Stimulated activated CD8-positive, alpha-beta memory T cell treated with anti-CD3 and anti-CD28 coated beads, Interleukin-15, amount 100 ng/mL, for 48 hours (primary cell): ENCODE measurements around the gene SFN.
"Not testable (repeated sequence)": the region's sequence is repeated elsewhere in the genome, so short reads cannot be mapped to it uniquely, and the experiment has no call there.

Source experiments
- DNase-seq, 2 donors: peaks; one replicate each; pipeline ENCODE4 v3.0.0-alpha.2; 2020; ENCODE audit warnings: low read depth in 2 of 2

The SFN gene

GRCh38 chr1:26839339-26839722 is 23.6 kb upstream of the SFN start:
- no peak for DNase-seq

DNA sequence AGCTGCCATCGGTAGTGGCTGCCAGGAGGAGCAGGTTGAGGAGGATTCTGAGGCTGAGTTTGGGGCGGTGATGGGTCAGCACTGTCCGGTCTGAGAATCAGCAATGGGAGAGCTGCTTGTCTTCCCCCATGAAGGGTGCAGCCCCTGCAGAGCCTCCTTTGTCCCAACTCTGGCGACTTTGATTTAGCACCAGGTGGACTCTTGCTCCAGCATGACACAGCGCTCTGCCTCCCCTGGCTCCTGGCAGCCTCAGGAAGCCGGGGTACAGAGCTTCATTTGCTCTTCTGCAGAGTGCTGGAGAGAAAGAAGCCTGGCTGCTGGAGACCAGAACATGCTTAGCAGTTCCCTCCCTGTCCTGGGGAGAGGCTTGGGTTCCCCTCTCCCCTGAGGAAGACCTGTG is 23.2 kb upstream of the SFN start:
- no peak for DNase-seq

DNA sequence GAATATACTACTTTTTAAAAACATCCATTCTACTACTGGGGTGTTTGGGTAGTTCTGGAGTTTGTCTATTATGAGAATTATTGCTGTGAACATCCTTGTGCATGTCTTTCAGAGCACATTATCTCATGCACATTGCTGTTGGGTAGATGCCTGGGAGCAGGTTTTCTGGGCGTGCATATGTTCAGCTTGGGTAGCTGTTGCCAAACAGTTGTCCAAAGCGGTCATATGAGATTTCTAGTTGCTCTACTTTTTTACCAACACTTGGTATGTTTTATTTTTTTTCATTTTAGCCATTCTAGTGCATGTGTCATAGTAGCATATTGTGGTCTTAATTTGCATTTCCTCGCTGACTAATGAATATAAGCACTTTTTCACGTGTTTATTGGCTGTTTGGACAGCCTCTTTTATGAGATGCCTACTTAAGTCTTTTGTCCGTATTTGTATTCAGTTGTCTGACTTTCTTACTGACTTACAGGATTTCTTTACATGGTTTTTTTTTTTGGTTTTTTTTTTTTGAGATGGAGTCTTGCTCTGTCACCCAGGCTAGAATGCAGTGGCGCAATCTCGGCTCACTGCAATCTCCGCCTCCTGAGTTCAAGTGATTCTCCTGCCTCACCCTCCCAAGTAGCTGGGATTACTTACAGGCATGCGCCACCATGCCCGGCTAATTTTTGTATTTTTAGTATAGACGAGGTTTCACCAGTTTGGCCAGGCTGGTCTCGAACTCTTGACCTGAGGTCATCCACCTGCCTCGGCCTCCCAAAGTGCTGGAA is 18.3 kb upstream of the SFN start:
- DNase-seq: no peak

- DNase-seq: not testable (repeated sequence)
Measured at GRCh38 chr1:26847826-26848225, 15.1 kb upstream of the SFN start.

- DNase-seq: no peak
Measured at GRCh38 chr1:26848499-26848898, 14.4 kb upstream of the SFN start.

DNA sequence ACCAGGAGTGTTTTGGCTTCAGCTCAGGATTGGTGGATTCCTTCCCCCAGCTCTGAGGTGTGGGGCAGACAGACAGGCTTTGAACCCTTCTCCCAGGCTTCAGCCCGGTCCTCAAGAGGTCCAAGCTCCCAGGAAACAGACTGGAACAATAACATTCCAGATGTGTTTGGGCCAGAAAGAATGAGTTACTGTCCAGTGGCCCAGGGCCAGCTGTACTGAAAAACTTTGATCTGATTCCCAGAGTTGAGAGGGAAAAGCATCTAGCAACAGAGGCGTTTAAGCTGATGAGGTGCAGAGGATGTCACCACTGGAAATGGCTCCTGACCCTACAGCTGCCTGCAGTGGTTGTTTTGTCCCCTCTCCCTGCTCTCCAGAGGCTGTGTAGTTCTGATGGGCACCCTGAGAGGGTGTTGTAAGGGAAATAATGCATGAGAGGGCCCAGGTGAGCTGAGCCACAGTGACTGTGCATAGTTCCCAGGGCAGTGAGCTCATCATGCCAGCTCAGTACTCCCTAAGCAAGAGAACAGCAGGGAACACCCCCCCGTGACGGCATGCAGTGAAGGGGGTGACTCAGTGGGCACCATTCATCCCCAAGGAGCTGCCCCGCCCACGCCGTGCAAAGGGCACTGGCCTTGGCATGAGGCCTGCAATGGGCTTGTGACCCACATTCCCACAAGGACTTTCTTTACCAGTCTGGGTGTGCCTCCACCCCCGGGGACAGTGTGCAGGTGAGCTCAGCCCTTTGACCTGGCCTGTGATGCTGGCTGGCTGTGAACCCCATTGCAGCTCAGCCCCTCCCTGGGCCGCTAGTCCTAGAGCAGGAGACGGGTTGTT is 13.8 kb upstream of the SFN start:
- DNase-seq: no peak

DNA sequence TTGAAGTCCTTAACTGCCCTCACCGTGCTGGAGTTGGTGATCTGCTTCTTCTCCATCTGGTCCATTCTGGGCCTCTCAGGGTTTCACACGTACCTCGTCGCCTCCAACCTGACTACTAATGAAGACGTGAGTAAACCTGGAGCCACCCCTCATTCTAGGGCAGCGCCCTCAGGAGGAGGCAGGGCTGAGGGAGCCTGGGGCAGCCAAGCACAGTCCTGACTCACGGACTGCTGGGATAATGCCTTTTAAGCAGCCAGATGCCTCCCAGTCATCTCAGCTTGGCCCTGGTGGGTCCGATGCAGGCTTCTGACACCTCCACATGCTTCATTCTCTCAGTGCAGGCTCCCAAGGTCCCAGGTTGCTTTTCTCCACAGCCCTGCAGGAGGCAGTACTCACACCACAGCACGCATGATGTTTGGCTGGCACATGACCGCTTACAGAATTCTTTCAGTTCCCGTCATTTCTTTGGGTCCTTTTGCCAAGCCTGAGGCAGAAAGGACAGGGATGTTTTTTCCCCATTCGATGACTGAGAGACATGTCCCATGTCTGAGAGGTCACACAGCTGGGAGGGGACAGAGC is 11.8 kb upstream of the SFN start:
- DNase-seq: no peak

DNA sequence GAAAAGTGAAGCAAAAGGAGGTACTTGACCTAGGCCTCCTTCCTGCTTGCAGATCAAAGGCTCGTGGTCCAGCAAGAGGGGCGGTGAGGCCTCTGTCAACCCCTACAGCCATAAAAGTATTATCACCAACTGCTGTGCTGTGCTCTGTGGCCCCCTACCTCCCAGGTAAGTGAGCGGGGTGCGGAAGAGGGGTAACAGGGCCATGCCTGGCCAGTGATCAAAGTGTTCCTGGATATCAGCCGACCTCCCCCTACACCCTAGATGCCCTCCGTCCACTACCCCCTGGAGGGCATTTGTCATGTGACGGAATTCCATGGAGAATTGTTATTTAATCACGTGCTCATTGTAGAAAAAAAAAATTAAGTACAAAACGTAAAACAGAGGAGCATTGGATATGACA is 10.2 kb upstream of the SFN start:
- DNase-seq: no peak

GRCh38 chr1:26853156-26853555 is 9.8 kb upstream of the SFN start:
- peak; percentile 36 to 60 for DNase-seq

GRCh38 chr1:26853600-26853999 is 9.3 kb upstream of the SFN start:
- no peak for DNase-seq

DNA sequence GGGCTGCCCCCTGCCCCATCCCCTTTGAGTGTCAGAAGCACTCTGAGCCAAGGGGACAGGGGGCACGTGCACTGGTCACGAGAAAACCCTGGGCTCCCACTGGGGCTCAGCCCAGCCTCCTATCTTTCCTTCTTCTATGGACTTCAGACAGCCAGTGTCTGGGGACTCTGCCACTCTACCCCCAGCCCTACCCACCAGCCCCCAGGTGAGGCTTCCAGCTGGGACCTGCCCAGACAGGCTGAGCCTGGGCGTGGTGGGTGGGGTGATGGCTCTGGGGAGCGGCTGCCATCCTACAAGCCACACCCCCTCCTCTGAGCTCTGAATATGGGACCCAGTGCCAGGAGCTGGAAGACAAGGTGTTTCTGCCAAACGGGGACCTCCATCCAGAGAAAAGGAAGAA is 8.0 kb upstream of the SFN start:
- DNase-seq: no peak

GRCh38 chr1:26855636-26856035 is 7.3 kb upstream of the SFN start:
- no peak for DNase-seq

DNA sequence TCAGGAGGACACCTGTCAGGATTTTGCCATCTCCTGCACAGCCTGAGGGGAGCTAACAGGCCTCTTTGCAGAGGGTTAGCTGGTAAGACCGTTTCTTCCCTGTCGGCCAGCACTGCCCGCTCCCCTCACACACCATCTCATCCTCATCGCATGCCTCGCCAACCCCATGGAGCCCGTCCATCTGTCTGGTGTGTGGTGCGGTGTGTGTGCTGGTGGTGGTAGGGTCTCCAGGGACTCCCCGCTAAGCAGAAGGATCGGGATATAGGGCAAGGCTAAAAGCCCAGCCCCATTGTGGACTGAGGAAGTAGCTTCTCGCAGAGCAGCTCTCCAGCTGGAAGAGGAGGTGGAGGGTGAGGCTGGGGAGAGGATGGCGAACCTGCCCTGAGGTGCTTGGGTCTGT is 6.8 kb upstream of the SFN start:
- DNase-seq: no peak

- no peak for DNase-seq
Measured at GRCh38 chr1:26856604-26857469, 6.1 kb upstream of the SFN start.

GRCh38 chr1:26857473-26858060 is 5.4 kb upstream of the SFN start:
- DNase-seq: no peak

DNA sequence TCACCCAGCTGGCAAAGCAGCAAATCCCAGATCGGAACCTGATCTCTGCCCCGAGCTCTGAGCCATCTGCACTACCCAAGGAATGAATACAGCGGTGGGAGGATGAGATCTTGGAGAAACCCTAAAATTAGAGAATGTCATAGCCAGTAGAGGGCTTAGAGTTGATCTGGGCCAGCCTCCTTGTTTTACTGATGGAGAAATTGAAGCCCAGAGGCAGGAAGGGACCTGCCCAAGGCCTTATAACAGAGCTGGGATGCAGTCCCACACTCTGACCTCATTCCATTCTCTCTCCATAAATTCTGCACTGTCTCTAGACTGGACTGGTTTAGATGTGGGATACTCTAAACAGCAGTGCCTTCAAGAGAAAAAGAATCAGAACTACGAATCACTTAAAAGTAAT is 4.8 kb upstream of the SFN start:
- DNase-seq: no peak

DNA sequence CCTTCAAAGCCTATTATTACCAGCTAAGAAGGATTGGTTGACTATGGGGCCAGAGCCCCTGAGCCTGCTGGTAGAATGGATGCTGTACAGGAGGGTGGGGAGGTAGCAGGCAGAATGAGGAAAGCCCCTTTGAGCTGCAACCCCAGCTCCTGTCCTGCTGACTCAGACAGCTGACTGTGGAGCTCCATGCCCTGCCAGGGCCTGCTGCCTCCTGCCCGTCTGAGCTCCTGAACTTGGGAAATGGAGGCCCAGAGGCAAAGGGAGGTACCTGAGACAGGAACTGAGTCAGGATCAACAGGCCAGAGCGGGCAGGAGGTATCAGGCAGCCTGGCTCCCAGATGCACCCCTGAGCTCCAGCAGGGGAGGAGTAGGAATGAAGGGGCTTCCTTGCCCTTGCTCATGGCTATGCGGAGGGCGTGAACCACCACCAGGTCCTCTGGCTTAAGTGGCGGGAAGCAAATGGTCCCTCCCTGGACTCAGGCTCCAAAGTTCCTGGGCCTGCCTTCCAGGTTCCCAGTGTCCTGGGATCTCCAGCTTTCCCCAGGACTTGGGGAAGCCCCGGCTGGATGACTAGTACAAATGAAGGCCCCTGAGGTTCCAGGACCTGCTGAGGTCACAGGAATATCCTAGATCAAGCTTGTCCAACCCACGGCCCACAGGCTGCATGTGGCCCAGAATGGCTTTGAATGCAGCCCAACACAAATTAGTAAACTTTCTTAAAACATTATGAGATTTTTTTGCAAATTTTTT is 3.9 kb upstream of the SFN start:
- DNase-seq: no peak

- no peak for DNase-seq
Measured at GRCh38 chr1:26861286-26861701, 1.7 kb upstream of the SFN start.

- no peak for DNase-seq
Measured at GRCh38 chr1:26861889-26862378, 1.0 kb upstream of the SFN start.

DNA sequence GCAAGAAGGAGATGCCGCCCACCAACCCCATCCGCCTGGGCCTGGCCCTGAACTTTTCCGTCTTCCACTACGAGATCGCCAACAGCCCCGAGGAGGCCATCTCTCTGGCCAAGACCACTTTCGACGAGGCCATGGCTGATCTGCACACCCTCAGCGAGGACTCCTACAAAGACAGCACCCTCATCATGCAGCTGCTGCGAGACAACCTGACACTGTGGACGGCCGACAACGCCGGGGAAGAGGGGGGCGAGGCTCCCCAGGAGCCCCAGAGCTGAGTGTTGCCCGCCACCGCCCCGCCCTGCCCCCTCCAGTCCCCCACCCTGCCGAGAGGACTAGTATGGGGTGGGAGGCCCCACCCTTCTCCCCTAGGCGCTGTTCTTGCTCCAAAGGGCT is 732 bp downstream of the SFN start:
- no peak for DNase-seq
